ENCODE results near the gene PLA2G4B.

The PLA2G4B gene

GRCh38 chr15:41882689-41883483 is 44.2 kb downstream of the PLA2G4B start:
- TF ChIP-seq, protein P1, sequence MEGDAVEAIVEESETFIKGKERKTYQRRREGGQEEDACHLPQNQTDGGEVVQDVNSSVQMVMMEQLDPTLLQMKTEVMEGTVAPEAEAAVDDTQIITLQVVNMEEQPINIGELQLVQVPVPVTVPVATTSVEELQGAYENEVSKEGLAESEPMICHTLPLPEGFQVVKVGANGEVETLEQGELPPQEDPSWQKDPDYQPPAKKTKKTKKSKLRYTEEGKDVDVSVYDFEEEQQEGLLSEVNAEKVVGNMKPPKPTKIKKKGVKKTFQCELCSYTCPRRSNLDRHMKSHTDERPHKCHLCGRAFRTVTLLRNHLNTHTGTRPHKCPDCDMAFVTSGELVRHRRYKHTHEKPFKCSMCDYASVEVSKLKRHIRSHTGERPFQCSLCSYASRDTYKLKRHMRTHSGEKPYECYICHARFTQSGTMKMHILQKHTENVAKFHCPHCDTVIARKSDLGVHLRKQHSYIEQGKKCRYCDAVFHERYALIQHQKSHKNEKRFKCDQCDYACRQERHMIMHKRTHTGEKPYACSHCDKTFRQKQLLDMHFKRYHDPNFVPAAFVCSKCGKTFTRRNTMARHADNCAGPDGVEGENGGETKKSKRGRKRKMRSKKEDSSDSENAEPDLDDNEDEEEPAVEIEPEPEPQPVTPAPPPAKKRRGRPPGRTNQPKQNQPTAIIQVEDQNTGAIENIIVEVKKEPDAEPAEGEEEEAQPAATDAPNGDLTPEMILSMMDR (IDR thresholded peaks at IDR 0.05; ENCODE audit: low read depth, low read length, missing control alignments), result no peak
- H3K4me3 ChIP-seq (replicated peaks; ENCODE audit: low read depth, low read length), result no peak overlapping the region
- DNase-seq (ENCODE audit: extremely low read depth, low read depth), result no peak

DNA sequence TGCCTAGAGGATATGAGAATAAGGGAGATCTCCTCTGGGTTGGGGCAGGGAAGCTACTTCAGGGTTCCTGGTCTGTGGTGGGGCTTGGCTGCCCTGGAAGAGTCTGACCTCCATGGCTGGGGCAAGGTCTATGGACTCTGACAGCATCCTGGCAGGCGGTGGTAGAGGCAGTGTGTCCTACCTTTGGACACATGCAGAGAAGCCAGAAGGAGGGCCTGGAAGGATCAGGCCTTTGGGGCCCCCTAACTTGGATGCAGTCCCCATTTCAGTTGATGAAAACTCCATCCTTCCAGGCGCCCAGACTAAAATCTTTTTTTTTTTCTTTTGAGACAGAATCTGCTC is 44.8 kb downstream of the PLA2G4B start:
- no peak overlapping the region for H3K4me3 ChIP-seq (replicated peaks; ENCODE audit: low read depth, low read length)
- TF ChIP-seq, protein P1 (IDR thresholded peaks at IDR 0.05; ENCODE audit: low read depth, low read length, missing control alignments), result no peak
- no peak for DNase-seq (ENCODE audit: extremely low read depth, low read depth)

DNA sequence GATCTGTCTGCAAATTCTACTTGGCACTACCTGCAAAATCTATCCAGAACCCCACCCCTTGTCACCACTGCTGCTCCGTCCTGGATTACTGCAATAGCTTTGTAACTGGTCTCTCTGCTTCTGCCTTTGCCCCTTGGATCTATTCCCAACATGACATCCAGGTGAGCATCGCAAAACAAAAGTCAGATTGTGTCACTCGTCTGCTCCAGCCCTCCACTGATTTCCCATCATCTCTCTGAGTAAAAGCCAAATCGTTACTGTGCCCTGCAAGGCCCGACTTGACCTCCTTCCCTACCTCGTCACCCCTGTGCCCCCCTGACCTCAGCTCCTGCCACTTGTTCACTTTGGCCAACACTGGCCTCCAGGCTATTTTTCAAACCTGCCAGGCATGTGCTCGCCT is 45.8 kb downstream of the PLA2G4B start:
- no peak overlapping the region for H3K4me3 ChIP-seq (replicated peaks; ENCODE audit: low read depth, low read length)
- TF ChIP-seq, protein P1 (IDR thresholded peaks at IDR 0.05; ENCODE audit: low read depth, low read length, missing control alignments), result no peak
- DNase-seq (ENCODE audit: extremely low read depth, low read depth), result no peak

GRCh38 chr15:41885321-41885720 is 46.7 kb downstream of the PLA2G4B start:
- H3K4me3 ChIP-seq (replicated peaks; ENCODE audit: low read depth, low read length), result no peak overlapping the region
- TF ChIP-seq, protein P1 (IDR thresholded peaks at IDR 0.05; ENCODE audit: low read depth, low read length, missing control alignments), result no peak
- no peak for DNase-seq (ENCODE audit: extremely low read depth, low read depth)

DNA sequence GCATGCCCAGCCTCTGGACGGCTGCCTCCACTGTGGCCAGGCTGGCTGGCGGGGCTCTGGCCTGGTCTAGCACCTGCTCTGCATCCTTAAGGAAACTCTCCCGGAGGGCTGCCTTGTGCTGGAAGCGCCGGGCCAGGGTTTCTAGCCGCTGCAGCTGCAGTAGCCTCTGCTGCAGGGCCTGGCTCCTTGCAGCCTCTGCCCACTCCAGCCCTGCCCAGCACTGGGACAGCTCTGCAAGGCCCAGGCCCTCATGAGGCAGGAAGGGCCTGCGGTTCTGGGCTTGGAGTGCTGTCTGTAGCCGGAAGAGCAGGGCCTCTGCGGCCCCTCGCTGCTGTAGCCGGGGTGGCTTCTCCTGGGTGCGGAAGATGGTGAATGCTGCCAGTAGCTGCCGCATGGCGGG is 47.2 kb downstream of the PLA2G4B start:
- TF ChIP-seq, protein P1 (IDR thresholded peaks at IDR 0.05; ENCODE audit: low read depth, low read length, missing control alignments), result no peak
- H3K4me3 ChIP-seq (replicated peaks; ENCODE audit: low read depth, low read length), result no peak overlapping the region
- no peak for DNase-seq (ENCODE audit: extremely low read depth, low read depth)

DNA sequence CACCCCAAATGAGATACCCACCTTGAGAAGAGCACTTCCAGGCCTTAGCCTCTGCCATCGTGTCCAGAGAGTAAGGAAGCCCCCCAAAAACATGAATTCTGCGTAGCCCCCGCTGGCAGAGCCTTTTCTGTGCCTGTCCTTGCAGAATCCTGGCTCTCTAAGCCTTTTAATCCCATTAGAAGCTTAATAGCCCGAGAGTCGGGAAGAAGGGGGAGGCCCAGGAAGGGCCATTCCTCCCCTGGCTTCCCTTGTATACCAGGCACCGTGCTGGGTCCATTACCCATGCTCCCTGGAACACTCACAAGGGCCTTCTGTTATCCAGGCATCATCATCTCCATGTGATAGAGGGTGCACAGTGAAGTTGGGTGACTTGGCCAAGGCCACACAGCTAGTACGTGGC is 48.1 kb downstream of the PLA2G4B start:
- no peak overlapping the region for H3K4me3 ChIP-seq (replicated peaks; ENCODE audit: low read depth, low read length)
- TF ChIP-seq, protein P1 (IDR thresholded peaks at IDR 0.05; ENCODE audit: low read depth, low read length, missing control alignments), result no peak
- no peak for DNase-seq (ENCODE audit: extremely low read depth, low read depth)

DNA sequence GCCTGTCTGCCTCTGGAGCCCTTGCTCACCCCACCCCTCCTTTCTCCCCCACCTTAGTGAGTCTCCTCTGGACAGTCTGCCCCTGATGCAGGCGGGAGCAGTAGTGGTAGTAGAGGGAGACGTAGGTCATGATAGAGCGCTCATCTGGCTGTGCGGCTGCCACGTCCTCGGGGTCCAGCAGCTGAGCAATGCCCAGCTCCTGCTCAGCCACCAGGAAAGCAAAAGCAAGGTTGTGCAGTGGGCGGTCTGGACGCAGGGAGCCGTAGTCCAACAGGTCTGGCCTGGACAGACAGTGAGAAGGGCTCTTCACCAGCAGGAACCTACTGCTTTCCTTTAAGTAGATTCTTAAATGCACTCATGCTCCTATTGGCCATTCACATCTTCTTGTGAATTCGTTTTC is 48.5 kb downstream of the PLA2G4B start:
- no peak for DNase-seq (ENCODE audit: extremely low read depth, low read depth)
- TF ChIP-seq, protein P1 (IDR thresholded peaks at IDR 0.05; ENCODE audit: low read depth, low read length, missing control alignments), result no peak
- H3K4me3 ChIP-seq (replicated peaks; ENCODE audit: low read depth, low read length), result no peak overlapping the region
